Epithelial cell of esophagus (primary cell): Measurements from ENCODE around the gene PLCL2.

Experiments used
- DNase-seq: peaks from one replicate; pipeline ENCODE4 v3.0.0; 2010; ENCODE audit warnings: low read depth
- H3K4me3 ChIP-seq: 2 replicates; pipeline ENCODE4 v1.5.1; 2011; ENCODE audit warnings: mild to moderate bottlenecking, low read length, control low read depth
- TF ChIP-seq, protein P1 (sequence below): IDR thresholded peaks from 2 replicates; pipeline ENCODE4 v1.5.1; 2011; ENCODE audit warnings: low read depth, mild to moderate bottlenecking, low read length, control low read depth, inconsistent platforms; ENCODE audit not compliant: insufficient read depth; ENCODE audit errors: missing control alignments

Gene PLCL2

GRCh38 chr3:17065315-17065714, 180.6 kb downstream of the PLCL2 start:
- TF ChIP-seq, protein P1, sequence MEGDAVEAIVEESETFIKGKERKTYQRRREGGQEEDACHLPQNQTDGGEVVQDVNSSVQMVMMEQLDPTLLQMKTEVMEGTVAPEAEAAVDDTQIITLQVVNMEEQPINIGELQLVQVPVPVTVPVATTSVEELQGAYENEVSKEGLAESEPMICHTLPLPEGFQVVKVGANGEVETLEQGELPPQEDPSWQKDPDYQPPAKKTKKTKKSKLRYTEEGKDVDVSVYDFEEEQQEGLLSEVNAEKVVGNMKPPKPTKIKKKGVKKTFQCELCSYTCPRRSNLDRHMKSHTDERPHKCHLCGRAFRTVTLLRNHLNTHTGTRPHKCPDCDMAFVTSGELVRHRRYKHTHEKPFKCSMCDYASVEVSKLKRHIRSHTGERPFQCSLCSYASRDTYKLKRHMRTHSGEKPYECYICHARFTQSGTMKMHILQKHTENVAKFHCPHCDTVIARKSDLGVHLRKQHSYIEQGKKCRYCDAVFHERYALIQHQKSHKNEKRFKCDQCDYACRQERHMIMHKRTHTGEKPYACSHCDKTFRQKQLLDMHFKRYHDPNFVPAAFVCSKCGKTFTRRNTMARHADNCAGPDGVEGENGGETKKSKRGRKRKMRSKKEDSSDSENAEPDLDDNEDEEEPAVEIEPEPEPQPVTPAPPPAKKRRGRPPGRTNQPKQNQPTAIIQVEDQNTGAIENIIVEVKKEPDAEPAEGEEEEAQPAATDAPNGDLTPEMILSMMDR: no peak
- no peak overlapping the region for H3K4me3 ChIP-seq
- no peak for DNase-seq

GRCh38 chr3:17065881-17066280, 181.1 kb downstream of the PLCL2 start:
- TF ChIP-seq, protein P1: no peak
- DNase-seq: no peak
- no peak overlapping the region for H3K4me3 ChIP-seq

DNA sequence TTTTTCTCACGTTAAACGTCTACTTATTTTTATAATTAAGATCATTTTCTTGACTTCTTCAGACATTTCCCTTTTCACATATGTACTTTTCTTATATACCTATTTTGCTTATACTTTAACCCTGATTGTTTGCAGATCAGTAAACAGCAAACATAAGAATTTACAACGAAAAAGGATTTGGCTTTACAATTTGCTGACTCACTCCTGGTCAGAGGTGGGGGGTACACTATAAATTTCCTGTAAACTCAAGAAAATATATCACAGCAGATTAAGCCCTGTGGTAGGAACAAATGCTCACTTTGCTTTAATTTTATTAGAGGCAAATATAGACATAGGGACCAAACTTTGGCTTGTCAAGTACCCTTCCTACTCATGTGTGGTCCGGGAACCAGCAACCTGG, 185.0 kb downstream of the PLCL2 start:
- TF ChIP-seq, protein P1: no peak
- H3K4me3 ChIP-seq: no peak overlapping the region
- DNase-seq: no peak

GRCh38 chr3:17070161-17070959, 185.6 kb downstream of the PLCL2 start:
- TF ChIP-seq, protein P1: no peak
- H3K4me3 ChIP-seq: no peak overlapping the region
- no peak for DNase-seq

DNA sequence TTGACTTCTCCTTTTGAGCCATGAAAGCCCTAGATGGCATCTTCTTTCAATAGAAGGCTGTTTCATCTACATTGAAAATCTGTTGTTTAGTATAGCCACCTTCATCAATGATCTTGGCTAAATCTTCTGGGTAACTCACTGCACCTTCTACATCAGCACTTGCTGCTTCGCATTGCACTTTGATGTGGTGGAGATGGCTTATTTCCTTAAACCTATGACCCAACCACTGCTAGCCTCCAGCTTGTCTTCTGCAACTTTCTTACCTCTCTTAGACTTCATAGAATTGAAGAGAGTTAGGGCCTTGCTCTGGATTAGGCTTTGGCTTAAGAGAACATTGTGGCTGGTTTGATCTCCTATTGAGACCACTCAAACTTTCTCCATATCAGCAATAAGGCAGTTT, 189.8 kb downstream of the PLCL2 start:
- no peak for DNase-seq
- H3K4me3 ChIP-seq: no peak overlapping the region
- TF ChIP-seq, protein P1: no peak

DNA sequence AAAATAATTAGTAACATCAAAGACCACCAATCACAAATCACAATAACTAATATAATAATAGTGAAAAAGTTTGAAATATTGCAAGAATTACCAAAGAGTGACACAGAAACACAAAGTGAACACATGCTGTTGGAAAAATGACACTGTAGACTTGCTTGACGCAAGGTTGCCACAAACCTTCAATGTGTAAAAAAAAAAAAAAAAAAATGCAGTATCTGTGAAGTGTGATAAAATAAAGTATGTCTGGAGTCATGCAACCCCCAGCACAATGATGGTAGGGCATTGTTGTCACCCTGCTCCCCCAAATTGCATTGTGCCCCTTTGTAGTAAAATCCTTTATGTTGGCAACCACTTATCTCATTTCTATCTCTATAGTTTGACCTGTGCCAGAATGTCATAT, 190.6 kb downstream of the PLCL2 start:
- no peak for DNase-seq
- no peak overlapping the region for H3K4me3 ChIP-seq
- TF ChIP-seq, protein P1: no peak

- no peak overlapping the region for H3K4me3 ChIP-seq
- TF ChIP-seq, protein P1: no peak
- no peak for DNase-seq
These were observed 191.2 kb downstream of the PLCL2 start for GRCh38 chr3:17075907-17076306.
